Heart left ventricle (tissue), 16 donors: Measurements from ENCODE around the gene TMEM120A. TPM values are rescaled to one million over a fixed set of nuclear protein-coding genes. Genes with fewer than 3 reads are reported as not detected.

Source experiments
- ATAC-seq, 4 donors: fragments of 200-7000 bp; cut with Tn5 transposase; one replicate each; pipeline ENCODE4 v1.9.1; 2020 to 2022; ENCODE audit warnings: moderate library complexity in 4 of 4, mild to moderate bottlenecking in 3 of 4, moderate number of reproducible peaks in 1 of 4
- DNase-seq, 5 donors: peaks; one replicate each; pipeline ENCODE4 v3.0.0-alpha.2; 2020
- H3K27ac ChIP-seq, 12 donors: fragments of 200-600 bp; sonication (generic) in 4 of 12; one replicate each; pipeline versions ENCODE4 v1.5.0 to v1.8.0; 2016 to 2022; ENCODE audit warnings: mild to moderate bottlenecking in 2 of 12
- H3K27me3 ChIP-seq, 9 donors: fragments of 200-600 bp; sonication (generic) in 2 of 9; one replicate each; pipeline versions ENCODE4 v1.5.1 to v1.8.0; 2016 to 2022; ENCODE audit warnings: mild to moderate bottlenecking in 3 of 9
- H3K36me3 ChIP-seq, 9 donors: fragments of 200-600 bp; sonication (generic) in 2 of 9; one replicate each; pipeline versions ENCODE4 v1.5.0 to v1.8.0; 2018 to 2022; ENCODE audit warnings: mild to moderate bottlenecking in 2 of 9
- H3K4me1 ChIP-seq, 12 donors: fragments of 200-600 bp; sonication (generic) in 4 of 12; one replicate each; pipeline versions ENCODE4 v1.5.0 to v1.8.0; 2016 to 2022; ENCODE audit warnings: mild to moderate bottlenecking in 3 of 12
- H3K4me3 ChIP-seq, 12 donors: fragments of 200-600 bp; sonication (generic) in 4 of 12; one replicate each; pipeline versions ENCODE4 v1.5.0 to v1.8.0; 2017 to 2022; ENCODE audit warnings: mild to moderate bottlenecking in 9 of 12, moderate library complexity in 4 of 12
- H3K9me3 ChIP-seq, 12 donors: fragments of 200-600 bp; sonication (generic) in 4 of 12; one replicate each; pipeline versions ENCODE4 v1.5.0 to v1.8.0; 2016 to 2022; ENCODE audit warnings: mild to moderate bottlenecking in 1 of 12
- POLR2A ChIP-seq, 2 donors: fragments of 450-650 bp; IDR thresholded peaks; one replicate each; pipeline ENCODE4 v1.6.1; 2017; ENCODE audit warnings: antibody characterized with exemption in 2 of 2, mild to moderate bottlenecking in 2 of 2, moderate library complexity in 2 of 2
- whole genome bisulfite sequencing, 4 donors: extraction: QIAGEN DNeasy Blood & Tissue Kit in 2 of 4; methylation state at CpG; one replicate each; pipeline versions ENCODE4 v1.1.5 to v1.1.7; 2013 to 2018; 5-methylcytosine and 5-hydroxymethylcytosine counted together
- intact Hi-C, 10 donors: fragments of 100-400 bp; cut with DNase I; formaldehyde crosslinking; loops; one replicate each; pipeline versions ENCODE4 v1.11.1 to v1.14.2; 2022
- polyA plus RNA-seq, 2 donors: library from polyadenylated mRNA; stranded (reverse); fragments of 200-250 nt; gene quantifications; one replicate each; pipeline ENCODE4 v1.2.3, GENCODE V29; 2013
- total RNA-seq, 9 donors: library from RNA; depleted of rRNA in 2 of 9; stranded (reverse); fragments of >200 nt in 2 of 9; fragmentation: NEBNext Ultra II Directional in 3 of 9; extraction: Animal tissue kit (Norgen Biotek cat#: 25700) in 3 of 9; gene quantifications; one replicate each; pipeline versions ENCODE4 v1.1.0 to v1.2.4, GENCODE V29; 2016 to 2023
- TF ChIP-seq, protein P1 (sequence below), 12 donors: fragments of 200-600 bp; sonication (generic) in 4 of 12; IDR thresholded peaks; one replicate each; pipeline versions ENCODE4 v1.5.0 to v1.8.0; 2018 to 2022; ENCODE audit warnings: antibody characterized with exemption in 12 of 12, mild to moderate bottlenecking in 5 of 12
- donor health status: ischemic (EF 13 %, LVEDD 7.1; RV severe dilation, severe dysfunction).
- donor health status: healthy with polysubstance abuse.
- donor health status: DM: no; HTN: yes; CAD: no.
- donor health status: DM: no; HTN: no; CAD: no.
- donor health status: ischemic (EF 25% LVEDD 6.9; RV normal size, moderate dysfunction).
- donor health status: ischemic (EF 25% LVEDD 5.7; RV mildly dilated, moderate dysfunction).
- donor health status: healthy.
- donor health status: DM: yes; HTN: yes; CAD: no.
- donor health status: ischemic (EF 35%, LVEDD 5.7; RV mildly dilated, moderate dysfunction).
- donor health status: nonischemic (EF 11% LVEDD 7.7; RV severe dilation, severe dysfunction).
- donor health status: DM: yes; HTN: yes; CAD: no.
- donor health status: PGD.
- donor health status: ischemic (EF 29% LVEDD 5.4; RV normal size, mild dysfunction).
- donor health status: nonischemic (EF 23%, LVEDD 6.1; RV moderate dilation, normal function).

The TMEM120A gene
- total and polyA plus RNA-seq, 11 donors, result 63.8 to 181 (median 130) TPM

DNA sequence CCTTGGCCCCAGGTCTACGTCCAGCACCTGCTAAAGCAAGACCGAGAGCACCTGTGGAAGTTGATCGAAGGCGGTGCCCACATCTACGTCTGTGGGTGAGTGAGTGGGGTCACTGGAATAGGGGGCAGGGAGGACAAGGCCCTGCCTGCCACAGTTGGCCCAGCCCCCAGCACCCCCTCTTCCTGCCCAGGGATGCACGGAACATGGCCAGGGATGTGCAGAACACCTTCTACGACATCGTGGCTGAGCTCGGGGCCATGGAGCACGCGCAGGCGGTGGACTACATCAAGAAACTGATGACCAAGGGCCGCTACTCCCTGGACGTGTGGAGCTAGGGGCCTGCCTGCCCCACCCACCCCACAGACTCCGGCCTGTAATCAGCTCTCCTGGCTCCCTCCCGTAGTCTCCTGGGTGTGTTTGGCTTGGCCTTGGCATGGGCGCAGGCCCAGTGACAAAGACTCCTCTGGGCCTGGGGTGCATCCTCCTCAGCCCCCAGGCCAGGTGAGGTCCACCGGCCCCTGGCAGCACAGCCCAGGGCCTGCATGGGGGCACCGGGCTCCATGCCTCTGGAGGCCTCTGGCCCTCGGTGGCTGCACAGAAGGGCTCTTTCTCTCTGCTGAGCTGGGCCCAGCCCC is 8.1 kb downstream of the TMEM120A start:
- intact Hi-C loops, result loop anchor here in 2 of 10 donors (5.0 to 10.0 kb wide), 2 partner anchors 69 to 71 kb away; partner anchors contain the start of gene POR (in 2 of the 2)
- TF ChIP-seq POLR2A (IDR thresholded peaks at IDR 0.05), result no peak
- TF ChIP-seq, protein P1, sequence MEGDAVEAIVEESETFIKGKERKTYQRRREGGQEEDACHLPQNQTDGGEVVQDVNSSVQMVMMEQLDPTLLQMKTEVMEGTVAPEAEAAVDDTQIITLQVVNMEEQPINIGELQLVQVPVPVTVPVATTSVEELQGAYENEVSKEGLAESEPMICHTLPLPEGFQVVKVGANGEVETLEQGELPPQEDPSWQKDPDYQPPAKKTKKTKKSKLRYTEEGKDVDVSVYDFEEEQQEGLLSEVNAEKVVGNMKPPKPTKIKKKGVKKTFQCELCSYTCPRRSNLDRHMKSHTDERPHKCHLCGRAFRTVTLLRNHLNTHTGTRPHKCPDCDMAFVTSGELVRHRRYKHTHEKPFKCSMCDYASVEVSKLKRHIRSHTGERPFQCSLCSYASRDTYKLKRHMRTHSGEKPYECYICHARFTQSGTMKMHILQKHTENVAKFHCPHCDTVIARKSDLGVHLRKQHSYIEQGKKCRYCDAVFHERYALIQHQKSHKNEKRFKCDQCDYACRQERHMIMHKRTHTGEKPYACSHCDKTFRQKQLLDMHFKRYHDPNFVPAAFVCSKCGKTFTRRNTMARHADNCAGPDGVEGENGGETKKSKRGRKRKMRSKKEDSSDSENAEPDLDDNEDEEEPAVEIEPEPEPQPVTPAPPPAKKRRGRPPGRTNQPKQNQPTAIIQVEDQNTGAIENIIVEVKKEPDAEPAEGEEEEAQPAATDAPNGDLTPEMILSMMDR (IDR thresholded peaks at IDR 0.05), result no peak
- ATAC-seq, result no peak
- DNase-seq, result peak in 3 of 5 donors; percentile 26 to 65 (median 30)
- H3K4me1 ChIP-seq, result peaks cover 0 to 36% (median 14%) of the 10 kb centered on the region in 12 donors
- H3K4me3 ChIP-seq, result no peak overlapping the region
- peaks cover 2 to 70% (median 62%) of the 10 kb centered on the region in 9 donors for H3K36me3 ChIP-seq
- peak overlapping the region in 6 of 12 donors; percentile 9 to 76 (median 42) for H3K27ac ChIP-seq
- H3K9me3 ChIP-seq, result no peaks in the 10 kb centered on the region
- WGBS, 4 donors, result 74 to 84% (median 82%) methylated on average over 18 to 20 of the region's 20 CpGs
- no peaks in the 10 kb centered on the region for H3K27me3 ChIP-seq

DNA sequence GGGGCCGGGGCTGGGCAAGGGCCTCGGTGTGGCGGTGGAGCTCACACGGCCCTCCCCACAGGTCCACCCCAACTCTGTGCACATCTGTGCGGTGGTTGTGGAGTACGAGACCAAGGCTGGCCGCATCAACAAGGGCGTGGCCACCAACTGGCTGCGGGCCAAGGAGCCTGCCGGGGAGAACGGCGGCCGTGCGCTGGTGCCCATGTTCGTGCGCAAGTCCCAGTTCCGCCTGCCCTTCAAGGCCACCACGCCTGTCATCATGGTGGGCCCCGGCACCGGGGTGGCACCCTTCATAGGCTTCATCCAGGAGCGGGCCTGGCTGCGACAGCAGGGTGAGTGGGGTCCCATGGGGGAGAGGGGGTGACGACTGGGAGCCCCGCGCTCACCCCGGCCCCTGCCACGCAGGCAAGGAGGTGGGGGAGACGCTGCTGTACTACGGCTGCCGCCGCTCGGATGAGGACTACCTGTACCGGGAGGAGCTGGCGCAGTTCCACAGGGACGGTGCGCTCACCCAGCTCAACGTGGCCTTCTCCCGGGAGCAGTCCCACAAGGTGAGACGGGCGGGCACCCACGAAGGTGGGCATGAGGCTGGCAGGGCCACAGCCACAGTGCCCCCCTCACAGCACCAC is 8.8 kb downstream of the TMEM120A start:
- Histone ChIP-seq H3K4me3 (no peak overlapping the region), H3K27ac (peak overlapping the region in 7 of 12 donors; percentile 13 to 76 (median 28)), H3K36me3 (peaks cover 2 to 76% (median 68%) of the 10 kb centered on the region in 9 donors), H3K9me3 (no peaks in the 10 kb centered on the region), H3K27me3 (no peaks in the 10 kb centered on the region), H3K4me1 (peaks cover 0 to 33% (median 9%) of the 10 kb centered on the region in 12 donors)
- TF ChIP-seq, protein P1 (IDR thresholded peaks at IDR 0.05), result no peak
- no peak for TF ChIP-seq POLR2A (IDR thresholded peaks at IDR 0.05)
- intact Hi-C loops, result loop anchor here in 2 of 10 donors (5.0 to 10.0 kb wide), 2 partner anchors 68 to 71 kb away; partner anchors contain the start of gene POR (in 2 of the 2)
- ATAC-seq (peak in 1 of 4 donors; percentile 0), DNase-seq (peak in 4 of 5 donors; percentile 52 to 73 (median 56))
- WGBS, 4 donors, result 66 to 88% (median 84%) methylated on average over 29 to 41 of the region's 41 CpGs

DNA sequence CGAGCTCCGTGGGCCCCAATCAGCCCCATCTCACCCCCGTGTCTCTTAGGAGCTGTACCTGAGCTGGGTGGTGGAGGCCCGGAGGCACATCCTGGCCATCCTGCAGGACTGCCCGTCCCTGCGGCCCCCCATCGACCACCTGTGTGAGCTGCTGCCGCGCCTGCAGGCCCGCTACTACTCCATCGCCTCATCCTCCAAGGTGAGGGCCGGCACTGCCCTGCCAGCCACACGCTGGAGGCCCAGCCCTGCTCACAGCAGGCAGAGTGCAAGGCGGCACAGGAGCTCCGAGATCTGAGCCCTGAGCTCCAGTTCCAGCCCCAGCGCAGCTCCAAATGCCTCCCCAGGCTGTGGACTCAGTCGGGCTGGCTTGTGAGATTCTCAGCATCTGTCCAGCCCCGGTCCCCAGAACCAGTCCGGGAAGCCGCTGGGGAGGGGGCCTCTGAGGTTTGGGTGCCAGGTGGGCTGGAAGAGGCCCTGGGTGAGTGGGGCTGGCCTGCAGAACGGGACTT is 9.3 kb downstream of the TMEM120A start:
- H3K36me3 ChIP-seq, result peaks cover 2 to 82% (median 74%) of the 10 kb centered on the region in 9 donors
- H3K27me3 ChIP-seq, result no peaks in the 10 kb centered on the region
- no peak overlapping the region for H3K4me3 ChIP-seq
- H3K4me1 ChIP-seq, result peaks cover 0 to 36% (median 4%) of the 10 kb centered on the region in 12 donors
- peak overlapping the region in 4 of 12 donors; percentile 13 to 76 (median 36) for H3K27ac ChIP-seq
- intact Hi-C loops, result loop anchor here in 2 of 10 donors (5.0 to 10.0 kb wide), 2 partner anchors 68 to 70 kb away; partner anchors contain the start of gene POR (in 2 of the 2)
- ATAC-seq, result no peak
- TF ChIP-seq, protein P1 (IDR thresholded peaks at IDR 0.05), result no peak
- no peak for TF ChIP-seq POLR2A (IDR thresholded peaks at IDR 0.05)
- peak in 2 of 5 donors; percentile 26 to 64 for DNase-seq
- H3K9me3 ChIP-seq, result no peaks in the 10 kb centered on the region
- 84 to 96% (median 90%) methylated on average over 16 to 21 of the region's 21 CpGs for WGBS, 4 donors
